Neural progenitor cell (in vitro differentiated cells): ENCODE data around the gene KCNE4.

Experiments used
- CTCF ChIP-seq: fragments of 200-600 bp; sonication (generic); IDR thresholded peaks from 2 replicates; pipeline ENCODE4 v1.5.1; 2017; ENCODE audit warnings: antibody characterized with exemption, mild to moderate bottlenecking
- EZH2phosphoT487 ChIP-seq: fragments of 200-600 bp; sonication (generic); IDR thresholded peaks from 2 replicates; pipeline ENCODE4 v1.6.1; 2017; ENCODE audit warnings: antibody characterized with exemption

- no peak for TF ChIP-seq CTCF
- TF ChIP-seq EZH2phosphoT487 = no peak
Measured at GRCh38 chr2:223032187-223033142, 19.5 kb upstream of the KCNE4 start.
